GM23248 (cell line): ENCODE data around the gene RETREG1. TPM values are rescaled to one million over a fixed set of nuclear protein-coding genes. Genes with fewer than 3 reads are reported as not detected.

Experiments used
- DNase-seq: peaks from one replicate; pipeline ENCODE4 v3.0.0-alpha.2; 2015
- H2AFZ ChIP-seq: fragments of 200-600 bp; sonication (generic); 2 replicates; pipeline ENCODE4 v1.6.1; 2016; ENCODE audit warnings: antibody characterized with exemption
- H3F3A ChIP-seq: fragments of 200-600 bp; sonication (generic); 2 replicates; pipeline ENCODE4 v1.6.1; 2016; ENCODE audit warnings: mild to moderate bottlenecking, antibody characterized with exemption, mixed run types; ENCODE audit not compliant: insufficient read depth
- H3K27ac ChIP-seq: fragments of 200-600 bp; sonication (generic); 2 replicates; pipeline ENCODE4 v1.5.1; 2016; ENCODE audit warnings: mild to moderate bottlenecking
- H3K27me3 ChIP-seq: fragments of 200-600 bp; sonication (generic); replicated peaks from 2 replicates; pipeline ENCODE4 v1.6.1; 2016; ENCODE audit warnings: mild to moderate bottlenecking; ENCODE audit not compliant: insufficient read depth
- H3K36me3 ChIP-seq: fragments of 200-600 bp; sonication (generic); 2 replicates; pipeline ENCODE4 v1.6.1; 2016; ENCODE audit warnings: low read depth, mild to moderate bottlenecking
- H3K4me1 ChIP-seq: fragments of 200-600 bp; sonication (generic); 2 replicates; pipeline ENCODE4 v1.6.1; 2016; ENCODE audit warnings: mild to moderate bottlenecking; ENCODE audit not compliant: insufficient read depth
- H3K4me2 ChIP-seq: fragments of 200-600 bp; sonication (generic); one replicate; pipeline ENCODE4 v1.6.1; 2016; ENCODE audit warnings: mild to moderate bottlenecking; ENCODE audit not compliant: unreplicated experiment
- H3K4me3 ChIP-seq: fragments of 200-600 bp; sonication (generic); 2 replicates; pipeline ENCODE4 v1.5.1; 2016; ENCODE audit warnings: mild to moderate bottlenecking
- H3K79me2 ChIP-seq: fragments of 200-600 bp; sonication (generic); 2 replicates; pipeline ENCODE4 v1.6.1; 2016; ENCODE audit warnings: mild to moderate bottlenecking; ENCODE audit not compliant: insufficient read depth
- H3K9ac ChIP-seq: fragments of 200-600 bp; sonication (generic); 2 replicates; pipeline ENCODE4 v1.6.1; 2016; ENCODE audit warnings: mild to moderate bottlenecking
- H3K9me2 ChIP-seq: fragments of 200-600 bp; sonication (generic); 2 replicates; pipeline ENCODE4 v1.6.1; 2016; ENCODE audit warnings: mixed run types, mild to moderate bottlenecking, moderate library complexity; ENCODE audit not compliant: insufficient read depth
- H3K9me3 ChIP-seq: fragments of 200-600 bp; sonication (generic); one replicate; pipeline ENCODE4 v1.6.1; 2017; ENCODE audit warnings: low read depth
- H4K20me1 ChIP-seq: fragments of 200-600 bp; sonication (generic); 2 replicates; pipeline ENCODE4 v1.6.0; 2016; ENCODE audit not compliant: insufficient read depth
- EZH2 ChIP-seq: fragments of 200-600 bp; sonication (generic); IDR thresholded peaks from 2 replicates; pipeline ENCODE4 v1.6.1; 2018; ENCODE audit warnings: antibody characterized with exemption, mild to moderate bottlenecking; ENCODE audit not compliant: insufficient read depth, poor library complexity, severe bottlenecking
- EZH2phosphoT487 ChIP-seq: fragments of 200-600 bp; sonication (generic); IDR thresholded peaks from 2 replicates; pipeline ENCODE4 v1.6.1; 2018; ENCODE audit warnings: antibody characterized with exemption, moderate library complexity, mild to moderate bottlenecking, low read depth; ENCODE audit not compliant: insufficient read depth
- WGBS, 2 experiments: methylation state at CpG; one replicate each; pipeline ENCODE4 v1.1.6; 2015 to 2017; ENCODE audit warnings: low lambda C conversion rate in 2 of 2, low coverage in 1 of 2; ENCODE audit errors: missing lambda C conversion rate in 2 of 2; 5-methylcytosine and 5-hydroxymethylcytosine counted together
- in situ Hi-C: fragments of 300-500 bp; cut with MboI; formaldehyde crosslinking; loops from 2 replicates; pipeline ENCODE4 v1.15.0; 2020
- polyA plus RNA-seq: library from polyadenylated mRNA; unstranded; fragments of >200 nt; fragmentation: Nextera tagmentation; extraction: Ambion mirVana; gene quantifications from 2 replicates; pipeline ENCODE4 v1.2.1, GENCODE V29; 2016
- total RNA-seq: library from RNA; depleted of rRNA; stranded (reverse); fragments of >200 nt; shearing (Covaris generic); gene quantifications from 2 replicates; pipeline ENCODE4 v1.2.3, GENCODE V29; 2014

RETREG1 gene
- total and polyA plus RNA-seq, 2 experiments from 2014 or later: 0.22 to 1.1 TPM

GRCh38 chr5:16459451-16459850, 157.3 kb downstream of the RETREG1 start:
- Histone ChIP-seq H3K36me3 (peaks cover 60% of the 10 kb centered on the region), H3K4me1 (peaks cover 78% of the 10 kb centered on the region), H3K4me2 (no peak overlapping the region), H3K79me2 (peaks cover 90% of the 10 kb centered on the region), H3K27ac (no peak overlapping the region), H3K4me3 (no peak overlapping the region), H3F3A (peaks cover 79% of the 10 kb centered on the region), H4K20me1 (peaks cover 9% of the 10 kb centered on the region; the same call in 1 of the 2 replicates), H3K9ac (no peak overlapping the region), H3K27me3 (no peaks in the 10 kb centered on the region), H3K9me2 (no peaks in the 10 kb centered on the region), H3K9me3 (no peaks in the 10 kb centered on the region), H2AFZ (no peak overlapping the region)
- DNase-seq: no peak
- in situ Hi-C loops: loop anchor here (10.0 kb wide), 1 partner anchor 305 kb away; no protein-coding TSS in a partner anchor
- TF ChIP-seq EZH2phosphoT487: no peak
- TF ChIP-seq EZH2: no peak

- Histone ChIP-seq H3K79me2 (peaks cover 89% of the 10 kb centered on the region), H3K4me1 (peaks cover 64% of the 10 kb centered on the region), H3K4me3 (no peak overlapping the region), H2AFZ (no peak overlapping the region), H3F3A (peaks cover 71% of the 10 kb centered on the region), H3K4me2 (no peak overlapping the region), H4K20me1 (peaks cover 9% of the 10 kb centered on the region; the same call in 1 of the 2 replicates), H3K9ac (0 out of 2 replicates have a peak overlapping the region, but pooled peaks have one; percentile 5), H3K9me3 (no peaks in the 10 kb centered on the region), H3K9me2 (no peaks in the 10 kb centered on the region), H3K27me3 (no peaks in the 10 kb centered on the region), H3K27ac (peak overlapping the region; percentile 47), H3K36me3 (peaks cover 60% of the 10 kb centered on the region)
- no peak for TF ChIP-seq EZH2phosphoT487
- TF ChIP-seq EZH2: no peak
- in situ Hi-C loops: loop anchor here (10.0 kb wide), 1 partner anchor 303 kb away; no protein-coding TSS in a partner anchor
- WGBS, 2 experiments: 10 to 21% methylated on average over 1 of the region's 1 CpG
- peak; percentile 65 for DNase-seq
Observed at GRCh38 chr5:16457853-16458252, 158.9 kb downstream of the RETREG1 start.

GRCh38 chr5:16457451-16457850, 159.3 kb downstream of the RETREG1 start:
- Histone ChIP-seq H2AFZ (no peak overlapping the region), H3K79me2 (peaks cover 89% of the 10 kb centered on the region), H3K9ac (0 out of 2 replicates have a peak overlapping the region, but pooled peaks have one; percentile 5), H3K27me3 (no peaks in the 10 kb centered on the region), H4K20me1 (peaks cover 9% of the 10 kb centered on the region; the same call in 1 of the 2 replicates), H3K36me3 (peaks cover 60% of the 10 kb centered on the region), H3K27ac (peak overlapping the region; percentile 47), H3K4me3 (no peak overlapping the region), H3K9me2 (no peaks in the 10 kb centered on the region), H3F3A (peaks cover 67% of the 10 kb centered on the region), H3K9me3 (no peaks in the 10 kb centered on the region), H3K4me1 (peaks cover 60% of the 10 kb centered on the region), H3K4me2 (no peak overlapping the region)
- TF ChIP-seq EZH2 (no peak), EZH2phosphoT487 (no peak)
- no peak for DNase-seq
- 51 to 59% methylated on average over 3 of the region's 3 CpGs for WGBS, 2 experiments
- in situ Hi-C loops: loop anchor here (10.0 kb wide), 1 partner anchor 303 kb away; no protein-coding TSS in a partner anchor

- H3K9me3 ChIP-seq: no peaks in the 10 kb centered on the region
- H2AFZ ChIP-seq: no peak overlapping the region
- in situ Hi-C loops: loop anchor here (10.0 kb wide), 1 partner anchor 301 kb away; no protein-coding TSS in a partner anchor
- no peaks in the 10 kb centered on the region for H3K27me3 ChIP-seq
- 26 to 33% methylated on average over 4 of the region's 4 CpGs for WGBS, 2 experiments
- H3K36me3 ChIP-seq: peaks cover 62% of the 10 kb centered on the region
- H3K9me2 ChIP-seq: no peaks in the 10 kb centered on the region
- peaks cover 56% of the 10 kb centered on the region for H3F3A ChIP-seq
- H3K4me2 ChIP-seq: peak overlapping the region; percentile 58
- H3K4me1 ChIP-seq: peaks cover 48% of the 10 kb centered on the region
- peaks cover 5% of the 10 kb centered on the region; the same call in 1 of the 2 replicates for H4K20me1 ChIP-seq
- H3K27ac ChIP-seq: peak overlapping the region; percentile 76
- peak overlapping the region; percentile 51 for H3K9ac ChIP-seq
- H3K4me3 ChIP-seq: no peak overlapping the region
- TF ChIP-seq EZH2phosphoT487 (no peak), EZH2 (no peak)
- peak; percentile 81 for DNase-seq
- peaks cover 89% of the 10 kb centered on the region for H3K79me2 ChIP-seq
Observed at GRCh38 chr5:16456103-16456832, 160.5 kb downstream of the RETREG1 start.
